ENCODE results near the gene CLIC5. TPM values are rescaled to one million over a fixed set of nuclear protein-coding genes. Genes with fewer than 3 reads are reported as not detected.

CLIC5 gene
- total and polyA plus RNA-seq, 5 donors from 2014 or later, result 0.76 to 4.7 (median 2.3) TPM

- no peak overlapping the region for H3K4me3 Mint-ChIP-seq
- no peak overlapping the region for H3K27ac ChIP-seq (ENCODE audit: insufficient read depth, low read length, poor library complexity, severe bottlenecking)
- ATAC-seq (ENCODE audit: low read depth in 2 of 2) (no peak), DNase-seq (no peak)
- H3K27me3 ChIP-seq (ENCODE audit: control insufficient read depth, insufficient read depth, low read length), result peaks cover 3% of the 10 kb centered on the region
- H3K9me3 Mint-ChIP-seq, result peaks cover 0 to 1% (median 0%) of the 10 kb centered on the region in 7 donors
- peaks cover 34% of the 10 kb centered on the region for H3K27me3 Mint-ChIP-seq
- no peaks in the 10 kb centered on the region for H3K4me1 Mint-ChIP-seq
- no peaks in the 10 kb centered on the region for H3K4me1 ChIP-seq (ENCODE audit: control insufficient read depth, insufficient read depth, low read length, poor library complexity, severe bottlenecking)
- no peak overlapping the region for H3K4me3 ChIP-seq (ENCODE audit: low read depth, low read length)
- no peaks in the 10 kb centered on the region for H3K36me3 Mint-ChIP-seq
- no peaks in the 10 kb centered on the region for H3K36me3 ChIP-seq (ENCODE audit: control insufficient read depth, insufficient read depth, low read length)
- no peak overlapping the region for H3K27ac Mint-ChIP-seq
- H3K9me3 ChIP-seq (ENCODE audit: control insufficient read depth in 2 of 2, low read length in 2 of 2), result no peaks in the 10 kb centered on the region
Observed at GRCh38 chr6:46056906-46057529, 41.4 kb upstream of the CLIC5 start.

- Mint-ChIP-seq H3K4me3 (no peak overlapping the region), H3K9me3 (peaks cover 0 to 1% (median 0%) of the 10 kb centered on the region in 7 donors), H3K27me3 (peaks cover 29% of the 10 kb centered on the region), H3K27ac (no peak overlapping the region), H3K4me1 (no peaks in the 10 kb centered on the region), H3K36me3 (no peaks in the 10 kb centered on the region)
- Histone ChIP-seq H3K27me3 (ENCODE audit: control insufficient read depth, insufficient read depth, low read length) (peaks cover 7% of the 10 kb centered on the region), H3K36me3 (ENCODE audit: control insufficient read depth, insufficient read depth, low read length) (no peaks in the 10 kb centered on the region), H3K4me1 (ENCODE audit: control insufficient read depth, insufficient read depth, low read length, poor library complexity, severe bottlenecking) (no peaks in the 10 kb centered on the region), H3K27ac (ENCODE audit: insufficient read depth, low read length, poor library complexity, severe bottlenecking) (no peak overlapping the region), H3K9me3 (ENCODE audit: control insufficient read depth in 2 of 2, low read length in 2 of 2) (no peaks in the 10 kb centered on the region), H3K4me3 (ENCODE audit: low read depth, low read length) (no peak overlapping the region)
- ATAC-seq (ENCODE audit: low read depth in 2 of 2), result no peak
- no peak for DNase-seq
Observed at GRCh38 chr6:46054516-46054915, 38.9 kb upstream of the CLIC5 start.

GRCh38 chr6:46053039-46053933 is 37.6 kb upstream of the CLIC5 start:
- Histone ChIP-seq H3K9me3 (ENCODE audit: control insufficient read depth in 2 of 2, low read length in 2 of 2) (no peaks in the 10 kb centered on the region), H3K36me3 (ENCODE audit: control insufficient read depth, insufficient read depth, low read length) (no peaks in the 10 kb centered on the region), H3K4me3 (ENCODE audit: low read depth, low read length) (no peak overlapping the region), H3K27me3 (ENCODE audit: control insufficient read depth, insufficient read depth, low read length) (peaks cover 7% of the 10 kb centered on the region), H3K4me1 (ENCODE audit: control insufficient read depth, insufficient read depth, low read length, poor library complexity, severe bottlenecking) (no peaks in the 10 kb centered on the region), H3K27ac (ENCODE audit: insufficient read depth, low read length, poor library complexity, severe bottlenecking) (no peak overlapping the region)
- DNase-seq (peak in 1 of 3 donors; percentile 9), ATAC-seq (ENCODE audit: low read depth in 2 of 2) (no peak)
- H3K27ac Mint-ChIP-seq, result no peak overlapping the region
- peaks cover 20% of the 10 kb centered on the region for H3K27me3 Mint-ChIP-seq
- peaks cover 0 to 1% (median 0%) of the 10 kb centered on the region in 7 donors for H3K9me3 Mint-ChIP-seq
- no peak overlapping the region for H3K4me3 Mint-ChIP-seq
- H3K36me3 Mint-ChIP-seq, result no peaks in the 10 kb centered on the region
- H3K4me1 Mint-ChIP-seq, result no peaks in the 10 kb centered on the region

GRCh38 chr6:46052479-46052878 is 36.8 kb upstream of the CLIC5 start:
- ATAC-seq (ENCODE audit: low read depth in 2 of 2) (no peak), DNase-seq (no peak)
- Histone ChIP-seq H3K36me3 (ENCODE audit: control insufficient read depth, insufficient read depth, low read length) (no peaks in the 10 kb centered on the region), H3K4me3 (ENCODE audit: low read depth, low read length) (no peak overlapping the region), H3K4me1 (ENCODE audit: control insufficient read depth, insufficient read depth, low read length, poor library complexity, severe bottlenecking) (no peaks in the 10 kb centered on the region), H3K27ac (ENCODE audit: insufficient read depth, low read length, poor library complexity, severe bottlenecking) (no peak overlapping the region), H3K27me3 (ENCODE audit: control insufficient read depth, insufficient read depth, low read length) (peaks cover 7% of the 10 kb centered on the region), H3K9me3 (ENCODE audit: control insufficient read depth in 2 of 2, low read length in 2 of 2) (no peaks in the 10 kb centered on the region)
- H3K4me3 Mint-ChIP-seq, result no peak overlapping the region
- peaks cover 0 to 1% (median 0%) of the 10 kb centered on the region in 7 donors for H3K9me3 Mint-ChIP-seq
- H3K4me1 Mint-ChIP-seq, result no peaks in the 10 kb centered on the region
- H3K27ac Mint-ChIP-seq, result no peak overlapping the region
- no peaks in the 10 kb centered on the region for H3K36me3 Mint-ChIP-seq
- H3K27me3 Mint-ChIP-seq, result peaks cover 12% of the 10 kb centered on the region

GRCh38 chr6:46051962-46052361 is 36.3 kb upstream of the CLIC5 start:
- Histone ChIP-seq H3K4me3 (ENCODE audit: low read depth, low read length) (no peak overlapping the region), H3K4me1 (ENCODE audit: control insufficient read depth, insufficient read depth, low read length, poor library complexity, severe bottlenecking) (no peaks in the 10 kb centered on the region), H3K27ac (ENCODE audit: insufficient read depth, low read length, poor library complexity, severe bottlenecking) (no peak overlapping the region), H3K36me3 (ENCODE audit: control insufficient read depth, insufficient read depth, low read length) (no peaks in the 10 kb centered on the region), H3K9me3 (ENCODE audit: control insufficient read depth in 2 of 2, low read length in 2 of 2) (no peaks in the 10 kb centered on the region), H3K27me3 (ENCODE audit: control insufficient read depth, insufficient read depth, low read length) (peaks cover 7% of the 10 kb centered on the region)
- Mint-ChIP-seq H3K4me3 (no peak overlapping the region), H3K36me3 (no peaks in the 10 kb centered on the region), H3K4me1 (no peaks in the 10 kb centered on the region), H3K27ac (no peak overlapping the region), H3K9me3 (no peaks in the 10 kb centered on the region), H3K27me3 (peaks cover 10% of the 10 kb centered on the region)
- ATAC-seq (ENCODE audit: low read depth in 2 of 2), result no peak
- no peak for DNase-seq

- no peaks in the 10 kb centered on the region for H3K36me3 ChIP-seq (ENCODE audit: control insufficient read depth, insufficient read depth, low read length)
- ATAC-seq (ENCODE audit: low read depth in 2 of 2), result no peak
- Mint-ChIP-seq H3K4me1 (no peaks in the 10 kb centered on the region), H3K4me3 (no peak overlapping the region), H3K27me3 (peaks cover 10% of the 10 kb centered on the region), H3K36me3 (no peaks in the 10 kb centered on the region), H3K9me3 (no peaks in the 10 kb centered on the region), H3K27ac (no peak overlapping the region)
- DNase-seq, result no peak
- no peaks in the 10 kb centered on the region for H3K9me3 ChIP-seq (ENCODE audit: control insufficient read depth in 2 of 2, low read length in 2 of 2)
- H3K27ac ChIP-seq (ENCODE audit: insufficient read depth, low read length, poor library complexity, severe bottlenecking), result no peak overlapping the region
- H3K4me1 ChIP-seq (ENCODE audit: control insufficient read depth, insufficient read depth, low read length, poor library complexity, severe bottlenecking), result no peaks in the 10 kb centered on the region
- H3K4me3 ChIP-seq (ENCODE audit: low read depth, low read length), result no peak overlapping the region
- H3K27me3 ChIP-seq (ENCODE audit: control insufficient read depth, insufficient read depth, low read length), result peaks cover 5% of the 10 kb centered on the region
Observed at GRCh38 chr6:46050845-46051405, 35.3 kb upstream of the CLIC5 start.

GRCh38 chr6:46048646-46049297 is 33.1 kb upstream of the CLIC5 start:
- ATAC-seq (ENCODE audit: low read depth in 2 of 2), result no peak
- no peaks in the 10 kb centered on the region for H3K36me3 Mint-ChIP-seq
- Histone ChIP-seq H3K4me3 (ENCODE audit: low read depth, low read length) (no peak overlapping the region), H3K36me3 (ENCODE audit: control insufficient read depth, insufficient read depth, low read length) (no peaks in the 10 kb centered on the region), H3K27me3 (ENCODE audit: control insufficient read depth, insufficient read depth, low read length) (peaks cover 3% of the 10 kb centered on the region), H3K9me3 (ENCODE audit: control insufficient read depth in 2 of 2, low read length in 2 of 2) (no peaks in the 10 kb centered on the region), H3K27ac (ENCODE audit: insufficient read depth, low read length, poor library complexity, severe bottlenecking) (no peak overlapping the region), H3K4me1 (ENCODE audit: control insufficient read depth, insufficient read depth, low read length, poor library complexity, severe bottlenecking) (no peaks in the 10 kb centered on the region)
- H3K4me3 Mint-ChIP-seq, result no peak overlapping the region
- H3K27me3 Mint-ChIP-seq, result peaks cover 19% of the 10 kb centered on the region
- no peak overlapping the region for H3K27ac Mint-ChIP-seq
- peaks cover 0 to 2% (median 0%) of the 10 kb centered on the region in 7 donors for H3K9me3 Mint-ChIP-seq
- no peak for DNase-seq
- peaks cover 0 to 5% (median 0%) of the 10 kb centered on the region in 4 donors for H3K4me1 Mint-ChIP-seq

All from CD4-positive, CD25-positive, alpha-beta regulatory T cell (primary cell).